Ectodermal cell (in vitro differentiated cells): ENCODE measurements around the gene ITGA5.
A peak's percentile ranks its signal among the peaks of the same experiment; 100 is the strongest.
"Not testable (repeated sequence)": the region's sequence is repeated elsewhere in the genome, so short reads cannot be mapped to it uniquely, and the experiment has no call there.

Experiments
- H3K27ac ChIP-seq: 2 replicates; pipeline ENCODE4 v1.7.0; 2013; ENCODE audit warnings: mild to moderate bottlenecking, low read depth, low read length; ENCODE audit not compliant: insufficient read depth, poor library complexity, severe bottlenecking
- H3K27me3 ChIP-seq: 2 replicates; pipeline ENCODE4 v1.7.0; 2013; ENCODE audit warnings: mild to moderate bottlenecking, low read length; ENCODE audit not compliant: insufficient read depth, control insufficient read depth, poor library complexity, severe bottlenecking
- H3K36me3 ChIP-seq: one replicate; pipeline ENCODE4 v1.7.0; 2013; ENCODE audit warnings: low read length; ENCODE audit not compliant: control insufficient read depth, insufficient read depth
- H3K4me1 ChIP-seq: one replicate; pipeline ENCODE4 v1.7.0; 2013; ENCODE audit warnings: low read length; ENCODE audit not compliant: control insufficient read depth, insufficient read depth
- H3K4me3 ChIP-seq: 2 replicates; pipeline ENCODE4 v1.7.0; 2013; ENCODE audit warnings: low read depth, low read length, control low read depth; ENCODE audit not compliant: insufficient read depth
- H3K9me3 ChIP-seq: 2 replicates; pipeline ENCODE4 v1.7.0; 2013; ENCODE audit warnings: mild to moderate bottlenecking, low read length, moderate library complexity; ENCODE audit not compliant: control insufficient read depth
- WGBS, 2 experiments: methylation state at CpG; one replicate each; pipeline ENCODE4 v1.1.7; 2013; ENCODE audit warnings: missing lambda C conversion rate in 2 of 2; 5-methylcytosine and 5-hydroxymethylcytosine counted together

ITGA5 gene

DNA sequence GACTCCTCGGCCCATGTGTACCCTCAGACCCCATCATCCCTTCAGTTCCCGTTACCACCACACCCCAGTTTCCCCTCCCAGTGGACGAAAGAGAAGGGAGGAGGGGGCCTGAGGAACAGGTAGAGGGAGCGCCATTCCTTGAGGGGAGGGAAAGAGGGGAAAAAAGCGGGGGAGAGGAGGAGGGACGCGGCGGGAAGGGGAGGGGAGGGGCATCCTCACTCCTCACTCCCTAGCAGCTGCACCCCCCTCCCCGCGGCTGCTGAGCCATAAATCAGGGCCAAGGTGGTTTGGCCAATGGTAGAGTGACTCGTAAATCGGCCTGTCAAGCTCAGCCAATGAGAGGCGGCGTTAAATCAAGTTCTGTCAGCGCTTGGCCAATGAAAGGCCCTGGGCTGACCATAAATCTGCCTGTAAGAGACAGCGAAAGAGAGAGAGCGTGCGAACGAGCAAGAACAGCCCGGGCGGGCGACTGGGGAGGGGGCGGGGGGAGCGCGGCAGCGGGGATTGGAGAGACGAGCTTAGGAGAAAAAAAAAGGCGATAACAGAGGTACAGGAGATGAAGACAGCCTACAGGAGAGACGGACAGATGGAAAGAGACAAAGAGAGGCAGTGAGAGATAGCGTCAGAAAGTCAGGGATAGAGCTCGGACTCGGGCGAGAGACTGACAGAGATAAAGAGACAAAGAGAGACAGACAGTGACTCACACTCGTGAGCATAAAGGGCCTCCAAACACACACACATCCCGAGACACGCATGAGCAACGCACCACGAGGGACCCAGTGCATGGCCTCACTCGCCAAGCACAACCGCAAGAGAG, 59.9 kb downstream of the ITGA5 start:
- Histone ChIP-seq H3K27ac (peak overlapping the region; percentile 93), H3K4me1 (peaks cover 62% of the 10 kb centered on the region), H3K27me3 (no peaks in the 10 kb centered on the region), H3K4me3 (peak overlapping the region; percentile 40), H3K36me3 (no peaks in the 10 kb centered on the region), H3K9me3 (no peaks in the 10 kb centered on the region)
- WGBS, 2 experiments, result 2% methylated on average over 38 to 40 of the region's 40 CpGs

DNA sequence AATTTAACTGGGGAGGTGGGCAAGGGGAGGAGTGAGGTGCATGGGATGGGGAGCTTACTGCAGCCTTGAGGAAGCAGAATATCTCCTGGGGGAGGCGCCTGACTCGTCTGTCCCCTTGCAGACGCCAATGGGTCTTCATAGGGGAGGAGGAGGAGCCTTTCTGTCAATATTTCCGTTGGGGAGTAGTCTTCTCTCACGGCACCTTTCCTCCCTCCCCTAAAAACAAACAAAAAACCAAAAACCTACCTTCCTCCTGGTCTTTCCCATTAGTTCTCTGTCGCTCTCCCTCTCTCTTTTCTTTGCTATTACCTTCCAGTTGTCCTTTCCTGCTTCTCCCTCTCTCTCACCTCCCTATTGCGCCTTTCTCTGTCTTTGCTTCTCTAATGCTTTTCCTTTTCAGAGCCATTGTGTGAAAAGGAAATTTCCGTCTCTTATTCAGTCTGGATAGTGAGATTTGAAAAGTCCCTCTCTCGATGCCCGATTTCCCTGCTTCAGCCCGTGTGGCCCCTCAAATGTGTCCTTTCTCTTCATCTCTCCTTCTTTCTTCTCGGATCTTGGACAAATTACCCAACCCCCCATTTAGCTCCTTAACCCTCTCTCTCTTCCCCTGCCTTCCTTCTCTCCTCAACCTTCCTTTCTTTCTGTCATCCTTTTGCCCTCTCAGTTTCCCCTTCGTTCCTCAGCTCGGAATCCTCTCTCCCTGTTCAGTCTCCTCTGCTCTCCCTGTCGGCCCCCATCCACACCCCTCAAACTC, 60.7 kb downstream of the ITGA5 start:
- peak overlapping the region; percentile 40 for H3K4me3 ChIP-seq
- no peaks in the 10 kb centered on the region for H3K9me3 ChIP-seq
- H3K4me1 ChIP-seq, result peaks cover 70% of the 10 kb centered on the region
- peak overlapping the region; percentile 71 for H3K27ac ChIP-seq
- H3K36me3 ChIP-seq, result no peaks in the 10 kb centered on the region
- WGBS, 2 experiments, result 5 to 6% methylated on average over 15 of the region's 15 CpGs
- H3K27me3 ChIP-seq, result no peaks in the 10 kb centered on the region

DNA sequence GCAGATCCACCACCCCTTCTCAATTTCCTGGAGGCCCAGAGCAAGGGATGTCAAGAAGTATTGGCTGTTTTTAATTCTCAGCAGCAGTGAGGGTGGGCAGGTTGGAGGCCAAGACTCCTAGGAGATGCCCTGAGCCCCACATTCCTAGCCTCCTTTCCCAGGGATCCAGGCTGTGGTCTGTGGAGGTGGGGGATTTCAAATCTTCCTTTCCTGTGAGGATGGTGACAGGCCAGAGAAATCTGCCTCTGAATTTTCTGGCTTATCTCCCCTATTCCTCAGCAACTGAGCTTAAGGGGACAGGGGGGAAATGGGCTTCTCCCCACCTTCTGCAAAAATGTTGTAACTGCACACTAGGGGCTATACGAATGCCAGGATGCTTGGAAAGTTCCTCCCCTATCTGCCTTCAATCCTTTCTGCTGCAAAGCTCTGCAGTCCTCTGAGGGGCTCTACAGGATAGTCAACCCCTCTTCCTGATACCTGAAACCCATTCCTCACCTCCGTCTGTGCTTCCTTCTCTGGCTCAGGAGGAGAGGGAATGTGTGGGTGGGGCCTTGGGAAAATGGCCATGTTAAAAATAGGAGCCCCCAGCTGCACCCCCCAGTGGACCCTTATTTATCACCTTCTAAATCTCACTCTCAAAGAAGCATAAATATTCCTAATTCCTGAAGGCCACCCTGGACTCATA, 61.4 kb downstream of the ITGA5 start:
- Histone ChIP-seq H3K27me3 (no peaks in the 10 kb centered on the region), H3K36me3 (no peaks in the 10 kb centered on the region), H3K27ac (peak overlapping the region; percentile 46), H3K4me3 (peak overlapping the region; percentile 40), H3K9me3 (no peaks in the 10 kb centered on the region), H3K4me1 (peaks cover 77% of the 10 kb centered on the region)
- 37 to 48% methylated on average over 1 to 2 of the region's 2 CpGs for WGBS, 2 experiments

DNA sequence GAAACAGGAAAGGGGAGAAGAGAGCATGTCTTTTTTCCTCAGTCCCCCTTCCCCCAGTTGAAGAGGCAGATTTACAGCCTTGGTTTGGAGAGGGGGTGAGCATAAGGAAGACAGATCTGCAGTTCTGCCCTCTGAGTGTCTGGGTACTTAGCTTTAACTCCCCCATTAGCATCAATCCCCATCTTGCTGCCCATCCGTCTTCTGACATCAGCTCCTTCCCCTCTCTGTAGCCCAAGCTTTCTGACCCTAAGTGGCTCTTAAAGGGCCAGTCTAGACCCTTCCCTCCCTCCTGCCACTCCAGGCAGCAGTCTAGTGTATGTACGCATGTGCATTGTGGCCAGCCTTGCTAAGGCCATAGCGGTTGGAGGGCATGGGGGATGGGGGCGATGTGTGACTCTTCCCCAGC, 62.1 kb downstream of the ITGA5 start:
- WGBS, 2 experiments, result 57 to 66% methylated on average over 4 of the region's 4 CpGs
- H3K9me3 ChIP-seq, result no peaks in the 10 kb centered on the region
- H3K36me3 ChIP-seq, result no peaks in the 10 kb centered on the region
- H3K27ac ChIP-seq, result peak overlapping the region; percentile 39
- H3K4me1 ChIP-seq, result peaks cover 81% of the 10 kb centered on the region
- no peaks in the 10 kb centered on the region for H3K27me3 ChIP-seq
- H3K4me3 ChIP-seq, result peak overlapping the region; percentile 40

DNA sequence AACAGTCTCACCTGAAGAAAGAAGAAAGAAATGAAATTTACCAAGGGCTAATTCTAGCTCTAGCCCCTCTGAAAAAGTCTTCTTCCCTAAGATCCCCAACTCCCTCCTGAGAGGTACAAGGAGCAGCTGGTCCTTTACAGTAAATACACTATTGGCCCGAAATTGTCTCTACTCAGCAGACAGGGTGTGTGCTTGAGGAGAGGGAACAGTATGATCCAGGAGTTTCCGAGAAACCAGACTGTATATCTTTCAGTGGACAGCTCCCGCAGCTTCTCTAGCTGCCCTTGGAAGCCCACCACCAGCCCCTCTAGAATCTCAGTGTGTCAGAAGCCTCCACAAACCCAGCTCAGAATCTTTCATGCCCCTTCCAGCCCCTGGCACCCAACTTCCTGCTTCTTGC, 62.8 kb downstream of the ITGA5 start:
- Histone ChIP-seq H3K36me3 (no peaks in the 10 kb centered on the region), H3K27ac (peak overlapping the region; percentile 92), H3K9me3 (no peaks in the 10 kb centered on the region), H3K4me1 (peaks cover 87% of the 10 kb centered on the region), H3K4me3 (no peak overlapping the region), H3K27me3 (no peaks in the 10 kb centered on the region)
- WGBS, 2 experiments, result 81 to 90% methylated on average over 3 of the region's 3 CpGs

DNA sequence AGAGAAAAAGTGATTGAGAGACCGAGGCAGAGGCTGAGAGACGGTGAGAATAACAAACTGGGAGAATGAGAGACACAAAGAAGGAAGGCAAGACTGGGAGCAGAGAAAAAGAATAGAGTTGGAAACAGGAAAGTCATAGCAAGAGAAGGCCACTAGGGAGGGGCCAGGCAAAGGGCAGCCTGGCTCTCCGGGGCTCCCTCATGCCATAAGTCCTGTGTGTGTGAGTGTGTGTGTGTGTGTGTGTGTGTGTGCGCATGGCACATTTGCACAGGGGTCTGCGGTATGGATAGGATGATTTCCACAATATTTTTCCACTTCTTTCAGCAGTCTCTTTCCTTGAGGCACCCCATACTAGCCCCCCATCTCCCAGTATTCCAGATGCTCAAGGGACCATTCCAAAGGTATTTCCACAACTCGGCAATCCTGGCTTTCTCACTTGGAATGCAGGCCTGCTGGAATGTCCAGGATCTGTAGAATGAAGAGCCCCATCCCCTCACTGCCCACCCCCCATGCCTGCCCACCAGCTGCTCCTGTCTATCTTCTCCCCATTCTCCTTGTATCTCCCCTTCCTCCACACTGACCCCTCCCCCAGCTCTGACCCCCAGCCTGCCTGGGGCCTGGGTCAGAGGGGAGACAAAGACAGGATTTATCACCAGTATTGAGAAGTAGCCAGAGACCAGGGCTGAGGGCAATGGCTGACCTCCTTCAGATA, 63.8 kb downstream of the ITGA5 start:
- Histone ChIP-seq H3K27ac (peak overlapping the region; percentile 92), H3K4me1 (peaks cover 87% of the 10 kb centered on the region), H3K36me3 (no peaks in the 10 kb centered on the region), H3K9me3 (no peaks in the 10 kb centered on the region), H3K27me3 (no peaks in the 10 kb centered on the region), H3K4me3 (peak overlapping the region; percentile 2)
- WGBS, 2 experiments, result 50 to 53% methylated on average over 6 of the region's 6 CpGs

DNA sequence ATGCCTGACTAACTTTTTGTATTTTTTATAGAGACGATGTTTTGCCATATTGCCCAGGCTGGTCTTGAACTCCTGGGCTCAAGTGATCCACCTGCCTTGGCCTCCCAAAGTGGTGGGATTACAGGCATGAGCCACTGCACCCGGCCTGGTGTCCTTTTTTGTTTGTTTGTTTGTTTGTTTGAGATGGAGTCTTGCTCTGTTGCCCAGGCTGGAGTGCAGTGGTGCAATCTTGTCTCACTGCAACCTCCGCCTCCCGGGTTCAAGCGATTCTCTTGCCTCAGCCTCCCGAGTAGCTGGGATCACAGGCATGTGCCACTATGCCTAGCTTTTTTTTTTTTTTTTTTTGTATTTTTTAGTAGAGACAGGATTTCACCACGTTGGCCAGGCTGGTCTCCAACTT, 64.8 kb downstream of the ITGA5 start:
- H3K27ac ChIP-seq, H3K36me3 ChIP-seq, H3K27me3 ChIP-seq, H3K4me3 ChIP-seq, H3K9me3 ChIP-seq: not testable (repeated sequence)
- H3K4me1 ChIP-seq, result peaks cover 88% of the 10 kb centered on the region
- WGBS, 2 experiments, result 81 to 86% methylated on average over 7 of the region's 7 CpGs

DNA sequence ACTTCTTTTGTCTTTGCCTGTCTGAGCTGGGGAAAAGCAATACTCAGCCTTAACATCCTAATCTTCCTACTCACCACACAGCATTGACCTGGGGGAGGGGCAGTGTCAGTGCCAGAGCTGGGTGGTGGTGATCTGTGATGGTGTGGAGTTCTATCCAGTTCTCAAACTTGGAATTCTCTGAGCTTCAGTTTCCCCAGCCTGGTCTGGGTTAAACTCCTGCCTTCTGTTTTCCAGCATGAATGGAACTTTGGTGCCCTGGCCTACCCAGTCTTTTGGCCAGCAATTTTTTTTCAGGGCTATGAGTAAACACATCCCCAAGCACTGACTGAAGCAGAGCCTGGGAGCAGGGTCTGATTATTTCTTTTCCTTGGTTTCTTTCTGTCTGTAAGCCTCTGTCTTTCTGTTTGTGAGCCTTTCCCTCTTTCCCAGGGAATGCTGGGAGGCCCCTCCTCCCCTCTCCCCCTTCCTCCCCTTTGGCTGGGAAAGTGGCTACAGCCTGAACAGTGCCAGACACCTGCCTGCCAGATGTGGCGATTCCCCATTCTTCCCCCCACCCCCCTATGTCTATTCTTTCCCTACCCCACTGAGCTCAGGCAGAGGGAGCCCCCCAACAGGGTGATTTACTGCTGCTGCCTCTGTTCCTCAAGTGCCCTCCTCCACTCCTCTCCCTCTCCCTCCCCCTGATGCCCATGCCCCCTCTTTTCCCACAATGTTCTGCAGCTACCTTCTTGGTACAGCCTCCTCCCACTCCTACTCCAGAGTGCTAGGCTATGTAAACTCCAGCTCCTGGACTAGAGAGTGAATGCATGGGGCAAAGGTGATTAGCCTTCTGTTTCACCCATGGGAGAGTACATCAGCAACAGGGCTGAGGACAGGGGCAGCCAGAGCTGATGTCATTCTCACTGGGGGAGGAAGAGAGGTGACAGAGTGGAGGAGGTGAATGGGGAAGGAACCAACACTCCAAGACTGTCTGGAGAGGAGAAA, 65.9 kb downstream of the ITGA5 start:
- Histone ChIP-seq H3K4me3 (peak overlapping the region; percentile 25), H3K36me3 (peaks cover 4% of the 10 kb centered on the region), H3K27ac (peak overlapping the region; percentile 92), H3K4me1 (peaks cover 94% of the 10 kb centered on the region), H3K9me3 (no peaks in the 10 kb centered on the region), H3K27me3 (no peaks in the 10 kb centered on the region)
- WGBS, 2 experiments, result 14 to 23% methylated on average over 1 of the region's 1 CpG

DNA sequence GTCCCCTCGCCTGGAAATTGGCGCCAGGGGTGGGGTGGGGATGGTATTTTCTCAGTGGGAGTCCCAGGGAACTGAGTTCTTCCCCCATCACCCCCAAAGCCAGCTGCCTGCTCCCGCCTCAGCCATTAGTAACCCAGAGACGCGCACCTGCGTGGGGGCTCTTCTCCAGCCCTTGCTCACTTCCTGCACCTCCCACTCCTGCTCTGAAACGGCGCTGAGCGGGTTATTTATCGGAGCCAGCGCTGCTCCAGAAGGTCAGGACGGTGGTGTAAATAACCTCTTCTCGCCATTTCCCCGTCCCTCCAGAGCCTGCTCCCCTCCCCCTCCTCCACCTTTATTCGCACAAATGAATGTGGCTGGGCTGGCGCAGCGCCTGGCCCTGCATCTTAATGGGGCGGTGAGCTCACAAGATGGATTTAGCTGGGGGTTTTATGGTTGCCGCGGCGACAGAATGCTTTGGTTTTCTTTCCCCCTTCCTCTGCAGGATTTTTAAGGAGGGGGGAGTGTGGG, 67.0 kb downstream of the ITGA5 start:
- H3K36me3 ChIP-seq, result peaks cover 9% of the 10 kb centered on the region
- no peaks in the 10 kb centered on the region for H3K9me3 ChIP-seq
- H3K4me3 ChIP-seq, result peak overlapping the region; percentile 25
- H3K27ac ChIP-seq, result peak overlapping the region; percentile 92
- peaks cover 83% of the 10 kb centered on the region for H3K4me1 ChIP-seq
- 1 to 2% methylated on average over 19 to 21 of the region's 21 CpGs for WGBS, 2 experiments
- H3K27me3 ChIP-seq, result no peaks in the 10 kb centered on the region
